Mesodermal cell (in vitro differentiated cells): ENCODE measurements around the gene RNF5.
A peak's percentile ranks its signal among the peaks of the same experiment; 100 is the strongest.

Experiments used
- H3K27ac ChIP-seq: 2 replicates; pipeline ENCODE4 v1.7.0; 2013; ENCODE audit warnings: mild to moderate bottlenecking, low read depth, low read length, moderate library complexity; ENCODE audit not compliant: severe bottlenecking
- H3K36me3 ChIP-seq: 2 replicates; pipeline ENCODE4 v1.7.1; 2013; ENCODE audit warnings: mild to moderate bottlenecking, low read length, moderate library complexity; ENCODE audit not compliant: control insufficient read depth, insufficient read depth
- H3K4me1 ChIP-seq: one replicate; pipeline ENCODE4 v1.7.1; 2013; ENCODE audit warnings: mild to moderate bottlenecking, low read length; ENCODE audit not compliant: insufficient read depth, control insufficient read depth, poor library complexity, severe bottlenecking
- H3K4me3 ChIP-seq: 2 replicates; pipeline ENCODE4 v1.7.0; 2013; ENCODE audit warnings: low read length, control low read depth, mild to moderate bottlenecking; ENCODE audit not compliant: insufficient read depth, poor library complexity, severe bottlenecking; ENCODE audit errors: extremely low read depth
- H3K9me3 ChIP-seq: 2 replicates; pipeline ENCODE4 v1.7.1; 2013; ENCODE audit warnings: mild to moderate bottlenecking, low read length, moderate library complexity; ENCODE audit not compliant: control insufficient read depth
- WGBS, 2 experiments: methylation state at CpG; one replicate each; pipeline ENCODE4 v1.1.5; 2013; ENCODE audit warnings: missing lambda C conversion rate in 2 of 2; ENCODE audit not compliant: insufficient coverage in 2 of 2; 5-methylcytosine and 5-hydroxymethylcytosine counted together

The RNF5 gene

DNA sequence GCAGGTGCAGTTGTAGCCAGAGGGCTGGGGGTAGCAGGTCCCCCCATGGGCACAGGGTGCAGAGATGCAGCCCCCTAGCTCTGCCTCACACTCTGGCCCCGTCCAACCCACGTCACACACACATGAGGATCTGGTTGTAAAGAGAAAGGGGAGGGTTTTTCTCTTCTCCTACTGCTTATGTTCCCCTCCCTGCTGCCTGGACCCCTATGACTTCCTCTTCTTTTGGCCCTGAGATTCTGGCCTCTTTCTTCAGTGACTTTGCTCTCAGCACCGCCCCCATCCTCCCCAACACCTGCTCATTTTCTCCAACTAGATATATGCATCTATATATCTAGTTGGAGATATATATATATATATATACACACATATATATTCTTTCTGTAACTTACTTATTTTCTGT, 35.9 kb downstream of the RNF5 start:
- no CpG with 5 or more reads among the region's 3 CpGs for WGBS, 2 experiments
- no peaks in the 10 kb centered on the region for H3K9me3 ChIP-seq
- no peaks in the 10 kb centered on the region for H3K4me1 ChIP-seq
- no peak overlapping the region for H3K27ac ChIP-seq
- no peak overlapping the region for H3K4me3 ChIP-seq
- no peaks in the 10 kb centered on the region for H3K36me3 ChIP-seq

DNA sequence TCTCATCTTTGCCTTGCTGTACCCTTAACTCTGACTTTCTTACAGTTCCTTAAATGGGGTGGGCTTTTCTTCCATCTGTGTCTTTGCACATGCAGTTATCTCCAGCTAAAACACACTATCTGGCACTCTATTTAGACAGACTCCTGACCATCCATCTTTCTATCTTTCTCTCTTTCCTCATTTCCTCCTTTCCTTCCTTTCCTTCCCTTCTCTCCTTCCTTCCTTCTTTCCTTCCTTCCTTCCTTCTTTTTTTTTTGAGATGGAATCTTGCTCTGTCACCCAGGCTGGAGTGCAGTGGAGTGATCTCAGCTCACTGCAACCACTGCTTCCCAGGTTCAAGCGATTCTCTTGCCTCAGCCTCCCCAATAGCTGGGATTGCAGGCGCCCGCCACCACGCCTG, 37.4 kb downstream of the RNF5 start:
- Histone ChIP-seq H3K36me3 (no peaks in the 10 kb centered on the region), H3K4me3 (no peak overlapping the region), H3K27ac (no peak overlapping the region), H3K4me1 (no peaks in the 10 kb centered on the region), H3K9me3 (no peaks in the 10 kb centered on the region)
- WGBS, 2 experiments, result 83 to 100% methylated on average over 1 to 4 of the region's 4 CpGs

DNA sequence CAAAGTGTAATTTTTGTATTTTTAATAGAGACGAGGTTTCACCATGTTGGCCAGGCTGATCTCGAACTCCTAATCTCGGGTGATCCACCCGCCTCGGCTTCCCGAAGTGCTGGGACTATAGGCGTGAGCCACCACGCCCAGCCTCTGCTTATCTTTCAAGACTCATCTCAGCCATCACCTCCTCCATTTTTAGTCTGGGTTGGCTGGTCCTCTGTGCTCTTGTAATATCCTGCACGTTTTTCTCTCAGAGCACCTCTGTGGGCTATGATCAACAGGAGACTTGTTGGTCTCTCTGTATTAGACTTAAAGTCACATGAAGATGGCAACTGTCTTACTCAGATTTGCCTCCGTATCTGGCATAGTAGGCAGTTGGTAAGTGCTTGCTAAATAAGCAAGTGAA, 38.1 kb downstream of the RNF5 start:
- Histone ChIP-seq H3K4me3 (no peak overlapping the region), H3K9me3 (no peaks in the 10 kb centered on the region), H3K4me1 (no peaks in the 10 kb centered on the region), H3K27ac (no peak overlapping the region), H3K36me3 (no peaks in the 10 kb centered on the region)
- 81 to 91% methylated on average over 9 to 10 of the region's 10 CpGs for WGBS, 2 experiments

DNA sequence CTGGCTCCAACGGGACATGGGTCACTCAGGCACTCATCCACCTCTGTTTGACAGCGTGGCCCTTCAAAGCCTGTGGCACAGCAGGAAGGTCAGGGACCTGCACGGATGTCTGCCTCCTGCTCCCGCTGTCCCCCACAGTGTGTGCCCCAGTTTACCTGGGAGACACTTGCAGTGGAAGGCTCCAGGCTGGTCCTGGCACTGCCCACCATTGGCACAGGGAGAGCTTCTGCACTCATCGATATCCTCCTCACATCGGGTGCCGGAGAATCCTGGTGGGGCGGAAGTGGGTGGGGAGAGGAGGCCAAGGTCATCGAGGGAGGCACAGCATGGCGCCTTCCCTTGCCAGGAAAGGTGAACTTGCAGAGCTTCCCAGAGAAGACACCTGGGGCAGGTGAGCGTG, 38.8 kb downstream of the RNF5 start:
- H3K4me1 ChIP-seq, result no peaks in the 10 kb centered on the region
- no peaks in the 10 kb centered on the region for H3K36me3 ChIP-seq
- H3K27ac ChIP-seq, result no peak overlapping the region
- WGBS, 2 experiments, result 96% methylated on average over 8 to 10 of the region's 11 CpGs
- H3K9me3 ChIP-seq, result no peaks in the 10 kb centered on the region
- no peak overlapping the region for H3K4me3 ChIP-seq

DNA sequence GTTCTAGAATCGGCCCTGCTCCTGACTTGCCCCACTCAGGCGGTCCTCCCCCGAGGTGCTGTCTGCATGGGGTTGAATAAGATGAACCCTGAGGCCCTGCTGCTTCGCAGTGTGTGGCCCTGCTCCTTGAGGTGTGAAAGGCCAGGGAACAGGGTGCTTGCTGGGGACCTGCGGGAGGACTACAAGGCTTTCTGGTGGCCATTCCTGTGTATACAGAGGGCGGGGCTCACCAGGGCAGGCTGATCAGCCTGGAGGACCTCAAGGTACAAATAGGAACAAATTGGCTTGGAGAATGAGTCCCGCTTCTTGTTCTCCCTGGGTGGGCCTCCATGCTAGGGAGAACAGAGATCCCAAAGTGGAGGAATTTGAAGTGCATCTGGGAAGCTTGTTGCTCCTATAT, 40.0 kb downstream of the RNF5 start:
- 91 to 93% methylated on average over 5 to 6 of the region's 7 CpGs for WGBS, 2 experiments
- no peaks in the 10 kb centered on the region for H3K36me3 ChIP-seq
- no peaks in the 10 kb centered on the region for H3K4me1 ChIP-seq
- no peak overlapping the region for H3K27ac ChIP-seq
- H3K4me3 ChIP-seq, result no peak overlapping the region
- H3K9me3 ChIP-seq, result no peaks in the 10 kb centered on the region

DNA sequence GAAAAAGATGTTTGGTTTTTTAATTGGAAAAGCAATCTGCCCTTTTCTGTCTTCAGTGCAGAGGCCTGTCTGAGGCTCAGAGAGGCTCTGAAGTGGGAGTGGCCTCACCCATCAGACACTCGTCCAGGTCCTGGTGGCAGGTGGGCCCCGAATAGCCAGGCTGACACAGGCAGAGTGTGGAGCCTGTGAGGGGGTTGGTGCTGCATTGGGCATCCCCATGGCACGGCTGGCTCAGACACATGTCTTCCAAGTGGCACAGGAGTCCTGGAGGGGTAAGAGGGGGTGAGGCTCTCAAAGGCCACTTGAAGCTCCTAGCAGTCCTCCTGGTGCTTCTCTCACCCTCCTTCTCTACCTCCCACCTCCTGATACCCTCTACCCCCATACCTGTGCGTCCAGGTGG, 41.8 kb downstream of the RNF5 start:
- Histone ChIP-seq H3K9me3 (no peaks in the 10 kb centered on the region), H3K27ac (no peak overlapping the region)
- WGBS, 2 experiments, result 88 to 100% methylated on average over 1 to 3 of the region's 4 CpGs

DNA sequence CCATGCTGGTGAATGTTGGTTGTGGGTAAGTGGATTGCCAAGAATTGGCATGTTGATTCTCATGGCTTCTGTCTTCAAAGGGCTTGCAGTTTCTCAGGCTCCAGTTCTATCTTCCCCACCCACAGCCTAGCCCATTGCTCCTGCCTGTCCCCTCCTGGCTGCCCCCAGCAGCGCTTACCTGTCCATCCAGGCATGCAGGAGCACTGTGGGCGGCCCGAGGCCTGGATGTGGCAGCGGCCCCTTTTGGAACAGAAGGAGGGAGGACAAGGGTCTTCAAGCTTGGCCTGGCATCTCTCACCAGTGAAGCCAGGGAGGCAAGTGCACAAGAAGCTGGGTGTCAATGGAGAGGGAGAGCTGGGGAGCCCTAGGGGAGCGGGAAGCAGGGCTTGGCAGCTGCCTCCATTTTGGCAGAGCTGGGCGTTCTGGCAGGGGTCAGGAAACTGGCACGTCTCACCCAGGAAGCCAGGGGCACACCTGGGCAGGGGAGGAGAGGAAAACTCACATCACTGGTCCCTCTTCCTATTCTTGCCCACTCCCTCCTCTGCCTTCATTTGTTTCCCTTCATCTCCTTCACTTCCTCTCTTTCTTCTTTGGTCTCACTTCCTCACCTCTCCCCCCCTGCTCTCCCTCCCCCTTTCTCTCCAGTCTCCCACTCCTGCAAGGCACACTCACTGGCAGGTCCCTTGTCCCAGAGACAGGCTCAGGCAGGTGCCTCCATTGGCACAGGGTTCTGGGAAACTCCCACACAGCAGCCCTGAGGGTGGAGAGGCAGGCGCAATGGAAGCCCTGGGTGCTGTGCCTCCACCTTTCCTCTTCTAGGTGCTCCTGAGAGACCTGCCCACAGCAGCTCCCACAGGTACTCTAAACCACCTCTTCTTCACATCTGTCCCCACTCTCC, 44.4 kb downstream of the RNF5 start:
- Histone ChIP-seq H3K4me3 (peak overlapping the region; percentile 9), H3K4me1 (no peaks in the 10 kb centered on the region), H3K27ac (no peak overlapping the region), H3K9me3 (no peaks in the 10 kb centered on the region), H3K36me3 (no peaks in the 10 kb centered on the region)
- WGBS, 2 experiments, result 95 to 97% methylated on average over 7 of the region's 8 CpGs

More for the DNA sequence above, 41.8 kb downstream of the RNF5 start:
- H3K4me1 ChIP-seq, result no peaks in the 10 kb centered on the region
- H3K36me3 ChIP-seq, result no peaks in the 10 kb centered on the region
- H3K4me3 ChIP-seq, result no peak overlapping the region

DNA sequence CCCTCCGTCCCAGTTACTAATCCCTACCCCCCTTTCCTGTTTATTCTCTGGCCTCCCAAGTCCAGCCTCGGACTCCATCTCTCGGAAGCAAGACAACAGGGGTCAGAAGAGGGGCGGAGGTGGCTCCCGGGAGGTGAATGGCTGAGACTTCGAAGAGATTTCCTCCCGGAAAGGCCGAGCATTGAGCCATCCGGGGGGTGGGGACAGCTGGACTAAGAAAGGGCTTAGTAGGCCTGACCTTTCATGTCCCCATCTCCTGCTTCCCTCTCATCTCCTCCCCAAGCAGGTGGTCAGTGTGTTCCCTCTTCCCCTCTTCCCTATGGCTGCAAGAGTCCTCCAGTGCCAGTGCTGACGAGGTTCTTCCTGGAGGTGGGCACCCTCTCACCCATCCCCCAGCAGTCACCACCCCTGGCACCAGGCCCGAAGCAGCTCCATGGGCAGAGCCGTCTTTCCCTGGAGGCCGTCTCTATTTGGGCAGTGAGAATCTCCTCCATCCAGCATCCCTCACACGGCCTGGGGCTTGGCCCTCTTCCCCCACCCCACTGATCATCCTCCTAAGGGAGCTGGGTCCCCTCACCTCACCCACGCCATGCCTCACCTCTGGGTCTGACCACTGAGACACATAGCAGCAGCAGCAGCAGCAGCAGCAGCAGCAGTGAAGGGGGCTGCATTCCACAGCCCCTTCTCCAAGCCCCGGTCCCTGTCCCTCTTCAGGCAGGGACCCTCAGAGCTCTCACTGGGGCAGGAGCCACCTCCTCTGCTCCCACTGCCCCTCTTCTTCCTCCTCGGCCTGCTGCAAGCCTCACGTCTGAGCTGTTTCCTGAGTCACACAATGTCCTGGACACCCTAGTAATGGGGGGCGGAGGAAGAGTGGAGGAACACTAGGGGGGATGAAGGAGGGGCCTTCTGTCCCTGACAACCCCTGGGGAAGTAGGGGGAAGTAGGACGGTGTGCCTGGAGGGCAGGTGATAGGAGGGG, 45.3 kb downstream of the RNF5 start, which contains the start of gene NOTCH4:
NOTCH4 (minus strand) TSS at position 810 of the 978 bp plus-strand sequence; CDS start at position 671, 139 bp downstream.
- no peaks in the 10 kb centered on the region for H3K4me1 ChIP-seq
- no peaks in the 10 kb centered on the region for H3K36me3 ChIP-seq
- WGBS, 2 experiments, result 60 to 65% methylated on average over 9 to 17 of the region's 20 CpGs
- no peak within 1 kb of the TSS for H3K27ac ChIP-seq
- H3K9me3 ChIP-seq, result no peaks in the 10 kb centered on the region
- H3K4me3 ChIP-seq, result peak within 1 kb of the TSS; percentile 9

DNA sequence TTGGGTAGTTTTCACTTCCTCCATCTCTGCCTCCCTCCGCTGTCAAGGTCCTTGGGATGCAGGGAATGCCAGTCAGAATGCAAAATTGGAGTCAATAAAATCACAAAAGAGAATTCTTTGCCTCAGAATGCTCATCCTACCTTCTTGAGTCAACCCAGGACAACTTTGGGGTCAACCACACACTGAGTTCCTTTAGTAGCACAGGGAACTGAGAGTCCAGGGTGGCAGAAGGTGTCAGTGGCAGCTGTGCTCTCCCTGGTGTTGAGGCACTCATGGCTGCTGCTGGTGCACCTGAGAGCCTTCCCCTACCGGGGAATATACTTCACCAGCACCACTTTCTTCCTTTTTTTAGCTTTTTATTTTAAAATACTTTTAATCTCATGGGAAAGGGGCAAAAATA, 46.5 kb downstream of the RNF5 start:
- Histone ChIP-seq H3K9me3 (no peaks in the 10 kb centered on the region), H3K27ac (no peak overlapping the region), H3K4me1 (no peaks in the 10 kb centered on the region), H3K4me3 (no peak overlapping the region), H3K36me3 (no peaks in the 10 kb centered on the region)
- 100% methylated on average over 1 of the region's 2 CpGs for whole genome bisulfite sequencing, 2 experiments

DNA sequence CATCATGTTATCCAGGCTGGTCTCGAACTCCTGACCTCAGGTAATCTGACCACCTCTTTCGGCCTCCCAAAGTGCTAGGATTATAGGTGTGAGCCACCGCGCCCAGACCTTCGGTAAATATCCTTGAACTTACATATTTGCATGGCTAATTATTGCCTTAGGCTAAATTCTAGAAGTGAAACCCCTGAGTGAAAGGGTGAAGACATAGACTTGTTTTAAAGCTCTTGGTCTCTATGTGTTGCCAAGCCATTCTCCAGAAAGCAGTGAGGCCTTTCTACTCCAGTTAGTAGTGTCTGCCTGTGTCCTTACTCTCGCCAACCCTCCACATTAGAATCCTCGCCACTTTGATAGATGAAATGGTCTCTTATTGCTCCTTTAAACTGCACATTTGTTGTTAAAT, 48.2 kb downstream of the RNF5 start:
- no peaks in the 10 kb centered on the region for H3K36me3 ChIP-seq
- H3K4me3 ChIP-seq, result no peak overlapping the region
- no peaks in the 10 kb centered on the region for H3K4me1 ChIP-seq
- no peak overlapping the region for H3K27ac ChIP-seq
- H3K9me3 ChIP-seq, result no peaks in the 10 kb centered on the region
- 93 to 100% methylated on average over 1 to 7 of the region's 7 CpGs for WGBS, 2 experiments
